GM12801 (cell line): ENCODE data around the gene GALNT8.

Experiments used
- TF ChIP-seq, protein P1 (sequence below): IDR thresholded peaks from one replicate; pipeline ENCODE4 v1.5.1; 2011; ENCODE audit warnings: control low read depth; ENCODE audit not compliant: insufficient read length; ENCODE audit errors: extremely low read depth

GALNT8 gene

DNA sequence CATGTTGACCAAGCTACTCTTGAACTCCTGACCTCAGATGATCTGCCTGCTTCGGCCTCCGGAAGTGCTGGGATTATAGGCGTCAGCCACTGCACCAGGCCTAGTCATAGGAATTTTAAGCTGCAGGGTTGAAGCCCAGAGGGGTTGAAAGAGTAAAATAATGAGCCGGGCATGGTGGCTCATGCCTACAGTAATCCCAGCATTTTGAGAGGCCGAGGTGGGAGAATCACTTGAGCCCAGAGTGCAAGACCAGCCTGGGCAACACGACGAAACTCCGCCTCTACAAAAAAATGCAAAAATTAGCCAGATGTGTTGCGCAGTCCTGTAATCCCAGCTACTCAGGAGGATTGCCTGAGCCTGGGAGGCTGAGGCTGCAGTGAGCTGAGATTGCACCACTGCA lies 69.6 kb downstream of the GALNT8 start:
- TF ChIP-seq, protein P1, sequence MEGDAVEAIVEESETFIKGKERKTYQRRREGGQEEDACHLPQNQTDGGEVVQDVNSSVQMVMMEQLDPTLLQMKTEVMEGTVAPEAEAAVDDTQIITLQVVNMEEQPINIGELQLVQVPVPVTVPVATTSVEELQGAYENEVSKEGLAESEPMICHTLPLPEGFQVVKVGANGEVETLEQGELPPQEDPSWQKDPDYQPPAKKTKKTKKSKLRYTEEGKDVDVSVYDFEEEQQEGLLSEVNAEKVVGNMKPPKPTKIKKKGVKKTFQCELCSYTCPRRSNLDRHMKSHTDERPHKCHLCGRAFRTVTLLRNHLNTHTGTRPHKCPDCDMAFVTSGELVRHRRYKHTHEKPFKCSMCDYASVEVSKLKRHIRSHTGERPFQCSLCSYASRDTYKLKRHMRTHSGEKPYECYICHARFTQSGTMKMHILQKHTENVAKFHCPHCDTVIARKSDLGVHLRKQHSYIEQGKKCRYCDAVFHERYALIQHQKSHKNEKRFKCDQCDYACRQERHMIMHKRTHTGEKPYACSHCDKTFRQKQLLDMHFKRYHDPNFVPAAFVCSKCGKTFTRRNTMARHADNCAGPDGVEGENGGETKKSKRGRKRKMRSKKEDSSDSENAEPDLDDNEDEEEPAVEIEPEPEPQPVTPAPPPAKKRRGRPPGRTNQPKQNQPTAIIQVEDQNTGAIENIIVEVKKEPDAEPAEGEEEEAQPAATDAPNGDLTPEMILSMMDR = no peak

DNA sequence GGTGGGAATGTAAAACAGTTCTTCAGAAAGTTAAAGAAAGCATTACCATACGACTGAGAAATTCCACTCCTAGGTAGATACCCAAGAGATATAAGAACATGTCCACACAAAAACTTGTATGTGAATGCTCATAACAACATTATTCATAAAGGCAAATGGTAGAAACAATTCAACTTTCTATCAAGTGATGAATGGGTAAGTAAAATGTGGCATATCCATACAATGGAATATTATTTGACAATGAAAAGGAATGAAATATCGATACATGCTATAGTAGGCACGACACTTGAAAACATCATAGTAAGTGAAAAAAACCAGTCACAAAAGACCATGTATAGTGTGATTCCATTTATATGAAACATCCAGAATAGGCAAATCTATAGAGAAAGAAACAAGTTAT lies 71.3 kb downstream of the GALNT8 start:
- TF ChIP-seq, protein P1 = no peak

DNA sequence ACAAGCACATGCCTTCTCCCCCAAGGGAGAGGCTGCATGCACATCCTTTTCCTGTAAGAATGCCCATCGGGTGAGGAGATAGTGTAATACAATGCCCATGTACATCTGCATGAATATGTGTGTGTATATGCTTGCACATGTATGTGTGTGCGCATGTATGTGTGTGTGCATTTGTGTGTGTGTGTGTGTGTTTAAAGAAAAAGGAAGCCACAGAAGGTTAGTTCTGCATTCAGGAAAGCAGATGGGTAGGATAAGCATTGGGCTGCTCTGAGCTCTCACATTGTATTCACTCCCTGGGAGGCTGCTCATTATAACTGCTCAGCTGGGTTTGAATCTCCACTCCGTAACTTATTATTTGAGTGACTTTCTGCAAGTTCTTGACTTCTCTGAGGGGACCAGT lies 74.3 kb downstream of the GALNT8 start:
- TF ChIP-seq, protein P1 = no peak

DNA sequence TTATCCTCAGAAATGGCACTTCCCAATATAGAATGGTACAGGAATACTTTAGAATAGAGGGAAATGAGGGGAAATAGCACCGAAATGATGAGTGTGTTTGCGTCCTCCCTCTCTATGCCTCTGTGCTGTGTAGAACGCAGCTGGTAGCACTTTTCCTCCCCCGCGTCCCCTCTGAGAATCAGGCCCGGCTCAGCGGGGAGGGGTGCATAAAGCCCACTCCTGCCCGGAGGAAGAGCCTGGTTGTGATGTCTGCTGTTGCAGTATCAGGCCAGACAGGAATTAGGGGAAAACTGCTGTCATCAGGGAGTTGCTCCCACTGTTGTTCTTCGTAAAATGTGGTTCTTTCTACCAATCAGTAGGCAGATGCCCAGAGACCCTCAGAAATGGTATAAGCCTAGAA lies 76.0 kb downstream of the GALNT8 start:
- TF ChIP-seq, protein P1 = no peak

DNA sequence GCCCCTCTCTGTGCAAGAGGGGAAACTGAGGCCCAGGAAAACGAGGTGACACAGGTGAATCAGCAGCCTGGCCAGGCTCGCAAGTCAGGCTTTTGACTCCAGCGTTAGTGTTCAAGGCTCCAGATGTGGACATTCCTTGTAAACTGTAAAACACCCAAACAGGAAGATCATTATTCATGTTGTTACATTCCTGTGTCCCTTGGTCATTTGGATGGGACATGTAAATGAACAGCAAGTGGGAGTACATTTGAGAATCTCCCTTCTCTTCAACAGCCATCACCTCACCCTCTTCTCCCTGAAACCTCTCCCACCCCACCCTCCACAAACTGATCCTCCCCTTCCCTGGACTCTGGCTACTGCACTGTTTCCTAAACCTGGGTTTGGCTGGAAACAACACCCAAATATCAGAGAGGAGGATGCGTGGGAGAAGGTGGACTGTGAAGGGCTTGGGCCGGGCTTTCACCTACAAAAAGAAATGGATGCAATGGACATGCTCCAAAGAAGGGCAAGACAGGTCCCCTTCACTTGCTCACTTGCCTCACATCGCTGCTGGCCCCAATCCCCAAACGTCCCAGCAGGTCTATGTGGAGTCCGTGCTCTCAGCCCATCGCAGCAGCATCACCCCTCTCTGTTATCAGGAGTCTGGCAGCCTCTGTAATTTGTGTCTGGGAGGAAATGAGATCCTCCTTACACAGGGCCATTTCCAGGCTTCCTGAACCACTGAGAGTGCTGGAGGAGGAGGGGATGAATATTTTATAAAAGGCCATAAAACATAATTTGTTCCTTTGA lies 76.7 kb downstream of the GALNT8 start:
- TF ChIP-seq, protein P1 = no peak

DNA sequence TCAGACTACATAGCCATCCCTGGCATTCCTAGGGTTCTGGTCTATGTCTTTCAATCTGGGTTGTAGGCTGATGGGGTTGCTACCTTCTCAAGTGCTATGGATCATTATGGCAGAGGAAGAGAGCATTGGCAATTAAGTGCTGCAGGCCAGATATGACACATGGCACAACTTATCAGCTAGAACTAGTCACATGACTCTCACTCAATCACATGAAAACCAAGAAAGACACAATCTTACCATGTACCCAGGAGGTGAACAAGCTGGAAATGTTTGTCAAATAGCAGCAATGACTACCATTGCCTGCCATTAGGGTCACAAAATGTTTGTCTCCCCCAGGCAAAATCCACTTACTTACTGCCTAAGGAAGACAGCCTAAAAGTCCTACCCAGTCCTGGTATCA lies 80.4 kb downstream of the GALNT8 start:
- TF ChIP-seq, protein P1 = no peak

DNA sequence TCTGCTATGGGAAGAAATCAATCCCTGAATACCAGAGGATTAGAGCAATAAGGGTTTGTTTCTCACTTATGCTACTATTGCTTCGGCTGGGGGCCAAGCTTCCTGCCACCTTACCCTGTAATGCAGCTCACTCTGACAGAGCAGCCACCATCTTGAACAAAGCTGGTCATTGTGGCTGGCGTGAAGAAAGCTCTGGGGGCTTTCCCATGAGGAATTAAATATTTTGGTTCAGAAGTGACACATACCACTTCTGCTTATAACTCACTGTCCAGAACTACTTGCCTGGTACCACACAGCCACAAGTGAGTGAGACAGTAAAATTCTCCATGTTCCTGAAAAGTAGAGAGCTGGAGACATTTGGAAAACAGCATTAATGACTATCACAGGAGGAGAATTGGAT lies 82.6 kb downstream of the GALNT8 start:
- TF ChIP-seq, protein P1 = no peak
